ENCODE measurements around the gene EED. TPM values are rescaled to one million over a fixed set of nuclear protein-coding genes. Genes with fewer than 3 reads are reported as not detected.

EED gene
- total RNA-seq, 6 experiments from 2014 or later = 14.6 to 19.8 (median 17.1) TPM

DNA sequence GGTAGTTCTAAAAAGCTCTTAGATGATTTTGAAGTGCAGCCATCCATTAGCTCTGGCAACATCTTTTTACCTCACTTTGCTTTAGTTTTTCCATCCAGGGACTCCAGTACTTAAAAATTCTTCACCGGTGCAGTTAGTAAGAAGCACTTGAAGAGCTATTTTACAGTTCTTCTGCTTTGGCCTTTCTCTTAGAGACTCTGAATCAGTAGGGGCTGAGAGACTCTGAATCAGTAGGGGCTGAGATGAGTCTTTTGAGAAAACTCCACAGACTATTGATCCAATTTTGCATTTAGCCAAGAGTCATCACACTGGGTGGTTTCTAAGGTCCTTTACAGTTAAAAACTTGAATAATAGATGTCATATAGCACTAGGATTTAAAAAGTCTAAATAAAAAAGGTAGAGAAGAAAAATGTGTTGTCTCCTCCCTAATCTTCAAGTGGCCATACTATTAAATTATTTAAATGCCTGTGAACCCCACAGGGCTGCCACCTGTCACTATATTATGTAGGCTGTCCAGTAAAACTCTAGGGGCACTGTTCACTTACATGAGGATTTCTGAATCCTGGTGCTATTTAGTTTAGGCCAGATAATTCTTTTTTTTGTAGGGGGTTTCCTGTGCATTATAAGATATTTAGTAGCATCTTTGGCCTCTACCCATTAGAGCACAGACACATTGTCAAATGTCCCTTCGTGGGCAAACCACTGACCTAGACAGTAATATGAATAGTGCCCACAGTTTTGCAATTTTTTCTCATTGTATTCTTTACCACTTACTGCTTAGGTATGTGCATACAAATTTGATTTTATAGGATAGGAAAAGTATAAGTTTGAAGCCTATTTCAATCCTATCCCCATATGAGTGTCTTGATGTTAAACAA lies 31.2 kb downstream of the EED start:
- Mint-ChIP-seq H3K9me3 (no peaks in the 10 kb centered on the region), H3K27ac (no peak overlapping the region)
- TF ChIP-seq, protein P1, sequence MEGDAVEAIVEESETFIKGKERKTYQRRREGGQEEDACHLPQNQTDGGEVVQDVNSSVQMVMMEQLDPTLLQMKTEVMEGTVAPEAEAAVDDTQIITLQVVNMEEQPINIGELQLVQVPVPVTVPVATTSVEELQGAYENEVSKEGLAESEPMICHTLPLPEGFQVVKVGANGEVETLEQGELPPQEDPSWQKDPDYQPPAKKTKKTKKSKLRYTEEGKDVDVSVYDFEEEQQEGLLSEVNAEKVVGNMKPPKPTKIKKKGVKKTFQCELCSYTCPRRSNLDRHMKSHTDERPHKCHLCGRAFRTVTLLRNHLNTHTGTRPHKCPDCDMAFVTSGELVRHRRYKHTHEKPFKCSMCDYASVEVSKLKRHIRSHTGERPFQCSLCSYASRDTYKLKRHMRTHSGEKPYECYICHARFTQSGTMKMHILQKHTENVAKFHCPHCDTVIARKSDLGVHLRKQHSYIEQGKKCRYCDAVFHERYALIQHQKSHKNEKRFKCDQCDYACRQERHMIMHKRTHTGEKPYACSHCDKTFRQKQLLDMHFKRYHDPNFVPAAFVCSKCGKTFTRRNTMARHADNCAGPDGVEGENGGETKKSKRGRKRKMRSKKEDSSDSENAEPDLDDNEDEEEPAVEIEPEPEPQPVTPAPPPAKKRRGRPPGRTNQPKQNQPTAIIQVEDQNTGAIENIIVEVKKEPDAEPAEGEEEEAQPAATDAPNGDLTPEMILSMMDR (IDR thresholded peaks at IDR 0.05) = peak; percentile 30

DNA sequence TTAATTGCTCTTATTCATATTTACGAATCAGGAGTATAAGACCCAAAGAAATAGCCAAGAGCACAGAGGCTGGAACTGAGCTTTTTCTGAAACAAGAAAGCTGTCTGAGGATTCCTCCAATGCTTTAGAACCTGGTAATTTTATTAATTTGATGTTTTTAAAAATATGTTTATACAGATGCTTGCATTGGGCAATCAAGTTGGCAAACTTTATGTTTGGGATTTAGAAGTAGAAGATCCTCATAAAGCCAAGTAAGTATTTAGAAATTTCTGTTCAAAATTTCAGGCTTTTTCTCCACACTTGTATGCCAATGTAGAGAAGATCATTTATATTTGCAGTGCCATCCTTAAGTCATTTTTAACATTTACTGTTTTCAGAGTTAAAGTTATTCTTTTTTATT lies 33.2 kb downstream of the EED start:
- Mint-ChIP-seq H3K4me3 (no peak overlapping the region), H3K27me3 (ENCODE audit: insufficient read depth) (no peaks in the 10 kb centered on the region; the same call in 1 of the 2 replicates)

More for the DNA sequence above, 31.2 kb downstream of the EED start:
- peaks cover 44% of the 10 kb centered on the region for H3K36me3 Mint-ChIP-seq (ENCODE audit: low read depth)
- no peak overlapping the region for H3K4me3 Mint-ChIP-seq
- no peaks in the 10 kb centered on the region for H3K4me1 Mint-ChIP-seq (ENCODE audit: low read depth)
- DNase-seq = no peak
- H3K27me3 Mint-ChIP-seq (ENCODE audit: insufficient read depth) = no peaks in the 10 kb centered on the region; the same call in 1 of the 2 replicates

DNA sequence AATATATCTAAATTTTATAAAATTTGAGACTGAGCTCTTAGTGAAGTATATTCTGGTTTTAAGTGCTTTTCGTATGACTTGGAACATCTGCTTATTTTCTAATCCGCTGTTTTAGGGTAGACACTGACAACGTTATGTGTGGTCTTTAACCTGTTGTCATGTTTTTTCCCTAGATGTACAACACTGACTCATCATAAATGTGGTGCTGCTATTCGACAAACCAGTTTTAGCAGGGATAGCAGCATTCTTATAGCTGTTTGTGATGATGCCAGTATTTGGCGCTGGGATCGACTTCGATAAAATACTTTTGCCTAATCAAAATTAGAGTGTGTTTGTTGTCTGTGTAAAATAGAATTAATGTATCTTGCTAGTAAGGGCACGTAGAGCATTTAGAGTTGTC lies 33.7 kb downstream of the EED start:
- no peak overlapping the region for H3K27ac Mint-ChIP-seq
- no peak for DNase-seq
- no peak overlapping the region for H3K4me3 Mint-ChIP-seq
- no peaks in the 10 kb centered on the region; the same call in 1 of the 2 replicates for H3K27me3 Mint-ChIP-seq (ENCODE audit: insufficient read depth)
- H3K9me3 Mint-ChIP-seq = no peaks in the 10 kb centered on the region
- TF ChIP-seq, protein P1 (IDR thresholded peaks at IDR 0.05) = no peak
- peaks cover 35% of the 10 kb centered on the region for H3K36me3 Mint-ChIP-seq (ENCODE audit: low read depth)
- H3K4me1 Mint-ChIP-seq (ENCODE audit: low read depth) = no peaks in the 10 kb centered on the region

More for the DNA sequence above, 33.2 kb downstream of the EED start:
- Mint-ChIP-seq H3K9me3 (no peaks in the 10 kb centered on the region), H3K27ac (no peak overlapping the region), H3K4me1 (ENCODE audit: low read depth) (no peaks in the 10 kb centered on the region), H3K36me3 (ENCODE audit: low read depth) (peaks cover 38% of the 10 kb centered on the region)
- DNase-seq = no peak
- TF ChIP-seq, protein P1 (IDR thresholded peaks at IDR 0.05) = no peak

DNA sequence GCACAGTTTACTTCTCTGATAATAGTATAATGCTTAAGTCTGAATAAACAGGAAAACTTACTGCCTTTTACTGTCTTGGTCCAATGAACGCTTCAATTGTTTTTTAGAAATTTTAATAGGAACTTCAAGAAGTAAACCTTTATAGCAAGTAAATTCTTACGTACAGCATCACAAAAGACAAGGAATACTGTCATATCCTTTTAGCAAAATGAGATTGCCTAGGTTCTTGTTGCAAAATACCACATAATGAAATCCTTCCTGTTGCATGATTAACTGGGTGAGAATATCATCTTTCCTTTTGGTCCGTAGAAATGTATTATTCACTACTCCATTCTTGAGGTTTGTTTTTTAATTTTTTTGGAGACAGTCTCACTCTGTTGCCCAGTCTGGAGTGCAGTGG lies 35.2 kb downstream of the EED start:
- H3K27ac Mint-ChIP-seq = no peak overlapping the region
- no peaks in the 10 kb centered on the region for H3K9me3 Mint-ChIP-seq
- TF ChIP-seq, protein P1 (IDR thresholded peaks at IDR 0.05) = no peak
- no peaks in the 10 kb centered on the region for H3K4me1 Mint-ChIP-seq (ENCODE audit: low read depth)
- DNase-seq = no peak
- peaks cover 39% of the 10 kb centered on the region for H3K36me3 Mint-ChIP-seq (ENCODE audit: low read depth)
- H3K4me3 Mint-ChIP-seq = no peak overlapping the region
- H3K27me3 Mint-ChIP-seq (ENCODE audit: insufficient read depth) = no peaks in the 10 kb centered on the region; the same call in 1 of the 2 replicates

DNA sequence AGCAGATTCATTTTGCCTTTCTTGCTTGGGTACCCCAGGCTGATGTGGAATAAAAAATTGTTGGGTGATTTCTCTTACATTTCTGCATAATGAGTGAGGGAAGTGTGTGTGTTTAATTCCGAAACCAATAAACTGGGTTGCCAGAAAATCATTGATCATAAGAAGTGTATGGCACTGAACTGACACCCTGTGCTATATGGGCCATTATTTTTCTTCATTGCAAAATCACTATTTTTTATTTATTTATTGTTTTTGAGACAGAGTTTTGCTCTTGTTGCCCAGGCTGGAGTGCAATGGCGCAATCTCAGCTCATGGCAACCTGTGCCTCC lies 42.9 kb downstream of the EED start:
- TF ChIP-seq, protein P1 (IDR thresholded peaks at IDR 0.05) = no peak
- Mint-ChIP-seq H3K27ac (no peak overlapping the region), H3K4me1 (ENCODE audit: low read depth) (peaks cover 5% of the 10 kb centered on the region; the same call in 1 of the 2 replicates), H3K4me3 (no peak overlapping the region), H3K9me3 (no peaks in the 10 kb centered on the region), H3K27me3 (ENCODE audit: insufficient read depth) (no peaks in the 10 kb centered on the region), H3K36me3 (ENCODE audit: low read depth) (0 out of 2 replicates have a peak, but pooled peaks cover 3% of the 10 kb centered on the region)
- no peak for DNase-seq
